GM19438 (cell line): ENCODE data around the gene CEP164.

Source experiments
- ATAC-seq: cut with Tn5 transposase; IDR thresholded peaks from one replicate; pipeline ENCODE4 v1.9.1; 2021; ENCODE audit warnings: low read depth; ENCODE audit not compliant: unreplicated experiment

Gene CEP164

GRCh38 chr11:117417856-117418255 lies 90.2 kb downstream of the CEP164 start:
- no peak for ATAC-seq

- no peak for ATAC-seq
Observed at GRCh38 chr11:117418737-117419481, 91.3 kb downstream of the CEP164 start.

DNA sequence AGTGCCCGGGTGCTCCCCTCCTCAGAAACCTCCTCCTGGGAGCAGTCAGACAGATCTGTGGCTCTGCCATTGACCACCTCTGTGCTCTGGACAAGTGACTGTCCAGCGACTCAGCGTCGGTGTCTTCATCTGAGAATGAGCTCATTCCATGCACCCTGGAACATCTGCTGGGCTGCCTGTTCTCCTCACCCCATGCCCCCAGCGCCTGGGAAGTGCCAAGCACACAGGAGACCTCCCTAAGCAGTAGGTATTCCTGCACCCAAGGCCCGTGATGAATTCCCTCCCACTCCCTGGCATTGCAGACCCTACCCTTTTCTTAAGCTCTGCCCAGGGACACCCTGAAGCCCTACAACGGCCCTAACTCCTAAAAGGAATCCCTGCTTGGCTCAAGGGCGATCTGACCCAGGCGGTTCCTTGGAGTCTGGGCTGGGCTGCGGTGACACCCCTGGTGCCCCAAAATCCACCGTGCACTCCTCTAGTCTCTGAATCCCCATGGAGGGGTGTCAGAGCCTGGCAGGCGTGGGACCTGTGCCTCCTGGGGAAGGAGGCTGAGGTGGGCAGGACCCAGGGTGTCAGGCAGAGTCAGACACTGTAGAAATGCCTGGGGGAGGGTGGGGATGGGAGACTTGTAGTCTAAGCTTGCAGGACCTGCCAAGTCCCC lies 92.0 kb downstream of the CEP164 start:
- no peak for ATAC-seq

- ATAC-seq = no peak
Observed at GRCh38 chr11:117420143-117420485, 92.5 kb downstream of the CEP164 start.

- no peak for ATAC-seq
Observed at GRCh38 chr11:117420598-117420997, 92.9 kb downstream of the CEP164 start.

GRCh38 chr11:117421041-117421440 lies 93.4 kb downstream of the CEP164 start:
- ATAC-seq = no peak

DNA sequence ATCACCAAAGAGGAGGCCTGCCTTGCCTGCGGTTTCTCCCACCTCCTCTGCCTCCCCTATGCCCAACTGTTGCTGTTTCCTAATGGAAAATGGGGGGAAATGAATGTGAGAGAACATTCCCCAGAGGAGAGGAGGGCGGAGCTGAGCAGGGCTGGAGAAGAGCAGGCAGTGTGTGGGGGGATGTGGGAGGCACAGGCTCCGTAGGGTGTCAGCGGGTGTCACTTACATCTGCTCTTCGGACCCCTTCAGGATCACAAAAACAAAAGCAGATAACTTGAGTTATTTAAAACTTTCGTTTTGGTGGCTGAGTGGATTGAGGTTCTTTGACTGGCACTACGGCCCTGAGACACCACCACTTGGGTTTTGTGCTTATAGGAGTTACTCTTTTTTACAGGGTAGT lies 93.8 kb downstream of the CEP164 start:
- ATAC-seq = no peak

- ATAC-seq = no peak
Observed at GRCh38 chr11:117423046-117423575, 95.5 kb downstream of the CEP164 start.

DNA sequence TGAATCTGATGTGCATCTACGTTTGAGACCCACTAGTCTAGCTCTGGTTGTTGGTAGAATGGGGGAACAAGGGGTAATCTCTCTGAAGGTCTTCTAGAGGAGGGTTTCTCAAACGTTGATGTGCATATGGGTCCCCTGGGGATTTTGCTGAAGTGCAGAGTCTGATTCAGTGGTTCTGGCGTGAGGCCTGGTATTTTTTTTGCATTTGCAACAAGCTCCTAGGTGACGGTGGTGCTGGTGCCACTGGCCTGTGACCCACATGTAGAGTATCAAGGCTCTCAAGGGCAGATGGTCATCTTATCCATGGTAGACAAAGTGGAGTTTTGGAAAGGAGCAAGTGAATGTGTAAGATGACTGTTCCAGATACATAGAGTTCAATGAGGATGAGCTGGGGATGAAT lies 97.1 kb downstream of the CEP164 start:
- no peak for ATAC-seq

GRCh38 chr11:117425679-117426296 lies 98.1 kb downstream of the CEP164 start:
- ATAC-seq = no peak

GRCh38 chr11:117426297-117426685 lies 98.6 kb downstream of the CEP164 start:
- no peak for ATAC-seq

GRCh38 chr11:117426941-117427340 lies 99.3 kb downstream of the CEP164 start:
- no peak for ATAC-seq

DNA sequence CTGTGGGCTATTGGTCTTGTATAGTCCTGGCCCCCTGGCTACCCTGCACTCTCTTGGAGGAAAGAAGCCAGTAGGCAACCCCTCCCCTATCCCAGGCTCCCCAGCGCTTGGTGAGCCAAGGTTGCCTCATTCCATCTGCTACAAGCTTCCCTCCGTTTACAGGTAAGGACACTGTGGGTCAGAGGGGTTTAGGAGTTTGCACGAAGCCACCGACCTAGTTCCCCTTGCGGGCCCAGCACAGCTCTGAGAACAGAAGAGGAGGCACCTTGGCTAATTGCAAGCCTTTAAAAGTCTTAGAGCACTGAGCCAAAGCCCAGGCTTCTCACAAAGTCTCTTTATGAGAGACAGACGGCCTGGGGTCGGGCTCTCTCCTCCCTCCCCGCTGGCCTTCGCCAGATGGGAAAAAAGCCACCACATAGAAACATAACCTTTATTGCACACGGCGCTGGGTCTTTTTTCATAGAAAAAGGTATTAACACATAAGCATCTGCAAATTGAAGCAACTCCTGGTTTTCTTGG lies 99.8 kb downstream of the CEP164 start:
- no peak for ATAC-seq

DNA sequence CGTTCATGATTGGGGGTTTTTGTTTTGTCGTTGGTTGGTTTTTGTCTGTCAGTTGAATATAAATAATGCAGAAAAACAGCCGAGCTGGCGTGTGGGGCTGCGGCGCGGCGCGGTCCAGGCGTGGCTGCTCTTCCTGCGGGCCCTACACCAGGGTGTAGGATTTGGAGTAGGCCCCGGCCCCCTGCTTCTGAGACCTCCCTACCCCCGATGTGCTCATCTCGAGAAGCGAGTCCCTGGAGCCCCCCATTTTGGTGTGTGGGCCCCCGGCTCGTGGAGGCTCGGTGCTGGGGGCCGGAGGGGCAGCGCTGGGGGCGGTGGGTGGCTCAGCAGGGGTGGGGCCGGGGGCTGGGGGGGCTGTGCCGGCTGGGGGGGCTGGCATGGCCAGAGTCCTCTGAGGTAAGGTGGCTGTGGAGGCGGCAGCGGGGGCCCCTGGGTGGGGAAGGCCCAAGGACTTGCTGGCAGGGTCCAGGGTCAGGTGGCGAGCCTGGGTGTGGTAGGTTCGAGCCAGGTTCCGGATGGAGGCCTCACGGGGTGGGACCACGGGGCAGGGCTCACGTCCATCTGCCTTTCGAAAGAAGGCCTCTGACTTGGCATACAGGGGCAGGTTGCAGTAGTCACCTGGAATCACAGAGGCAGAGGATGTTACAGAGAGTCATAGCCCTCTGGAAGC lies 100.7 kb downstream of the CEP164 start:
- ATAC-seq = no peak

- no peak for ATAC-seq
Observed at GRCh38 chr11:117428856-117429229, 101.2 kb downstream of the CEP164 start.

DNA sequence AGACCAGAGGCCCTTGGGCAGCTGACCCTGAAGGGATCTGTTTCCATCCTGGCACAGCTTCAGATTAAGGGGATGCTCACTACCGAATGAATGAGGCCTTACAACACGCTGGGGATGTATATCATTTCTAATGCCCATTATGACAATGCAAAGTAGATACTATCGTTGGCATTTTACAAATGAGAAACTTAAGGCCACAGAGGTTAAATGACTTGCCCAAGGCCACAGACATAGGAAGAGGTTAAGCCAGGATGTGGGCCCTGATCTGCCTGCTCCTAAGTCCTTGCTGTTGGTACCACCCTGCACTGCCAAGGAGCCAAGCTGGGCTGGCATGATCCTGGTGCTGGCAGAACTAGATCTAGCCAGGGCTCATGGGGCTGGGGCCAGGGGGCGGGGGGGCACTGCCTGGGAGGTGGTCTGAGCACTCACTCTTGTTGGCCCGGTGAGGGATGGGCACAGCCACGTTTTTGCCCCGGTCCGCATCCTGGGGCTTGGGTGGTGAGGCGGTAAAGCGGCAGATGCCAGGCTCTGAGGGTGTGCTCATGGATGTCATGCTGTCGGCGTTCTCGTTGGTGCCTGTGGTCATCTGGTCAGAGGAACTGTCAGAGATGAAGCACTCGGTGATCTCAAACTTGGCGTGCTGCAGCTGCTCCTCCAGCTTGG lies 102.8 kb downstream of the CEP164 start:
- no peak for ATAC-seq

GRCh38 chr11:117431436-117431835 lies 103.8 kb downstream of the CEP164 start:
- ATAC-seq = no peak

DNA sequence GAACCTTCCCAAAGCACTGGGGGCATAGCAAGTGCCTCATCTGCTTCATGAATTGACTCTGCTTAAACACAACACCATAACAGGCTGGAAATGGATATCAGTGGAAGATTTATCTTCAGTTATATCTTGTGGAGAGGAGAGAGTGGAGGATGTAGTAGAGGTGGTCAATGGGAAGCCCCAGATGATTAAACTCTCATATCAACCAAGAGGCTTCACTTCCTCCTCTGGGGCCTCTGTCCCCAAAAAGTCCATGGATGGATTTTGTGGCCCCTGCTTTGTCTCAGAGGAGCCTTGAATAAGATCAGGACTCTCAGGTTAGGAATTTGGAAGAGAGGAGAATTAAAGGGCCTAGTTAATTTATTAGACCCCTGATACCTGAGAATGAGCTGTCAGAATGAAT lies 106.1 kb downstream of the CEP164 start:
- ATAC-seq = no peak

DNA sequence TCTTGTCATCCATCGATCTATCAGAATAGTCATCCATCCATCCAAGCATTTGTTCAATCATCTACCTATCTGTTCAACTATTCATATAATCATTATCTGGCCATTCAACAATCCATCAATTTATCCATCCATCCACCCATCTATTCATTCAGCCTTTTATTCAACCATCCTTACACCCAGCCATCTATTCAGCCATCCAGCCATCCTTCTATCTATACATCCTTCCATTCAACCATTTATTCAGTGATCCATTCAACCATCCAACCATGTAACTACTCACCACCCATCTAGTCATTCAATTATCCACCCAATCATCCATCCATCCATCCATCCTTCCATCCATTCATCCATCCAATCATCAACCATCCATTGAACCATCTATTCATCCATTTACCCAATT lies 106.8 kb downstream of the CEP164 start:
- no peak for ATAC-seq

GRCh38 chr11:117435326-117435725 lies 107.7 kb downstream of the CEP164 start:
- no peak for ATAC-seq
